H1 (cell line): Measurements from ENCODE around the gene TBCEL. TPM values are rescaled to one million over a fixed set of nuclear protein-coding genes. Genes with fewer than 3 reads are reported as not detected.

Experiments used
- CTCF ChIA-PET: fragments of 300-600 bp; sonication (Branson Sonifier 250); formaldehyde crosslinking; loops from one replicate; lab custom pipeline; 2021; ENCODE audit not compliant: partially characterized antibody; lab: Charles Lee
- POLR2A ChIA-PET: fragments of 300-600 bp; sonication (Branson Sonifier 250); formaldehyde crosslinking; loops from one replicate; lab custom pipeline; 2021; ENCODE audit warnings: inconsistent platforms; ENCODE audit not compliant: partially characterized antibody; lab: Charles Lee
- DNase-seq, 2 experiments: peaks; one replicate each; pipeline versions ENCODE4 v3.0.0 to v3.0.0-alpha.2; 2010 to 2022; ENCODE audit warnings: low spot score in 2 of 2, low read depth in 1 of 2, mixed read lengths in 1 of 2
- FAIRE-seq: peaks from 2 replicates; lab custom pipeline; 2011; peaks lifted over from hg19 to GRCh38; lab: Jason Lieb, UNC
- H2AFZ ChIP-seq: 2 replicates; pipeline ENCODE4 v1.8.1; 2012; ENCODE audit warnings: low read length, inconsistent platforms
- H2AK5ac ChIP-seq: 2 replicates; pipeline ENCODE4 v1.6.1; 2013; ENCODE audit warnings: low read depth, low read length
- H2BK120ac ChIP-seq: replicated peaks from 2 replicates; pipeline ENCODE3; 2013; ENCODE audit warnings: low read depth, low read length, inconsistent platforms
- H2BK12ac ChIP-seq: 2 replicates; pipeline ENCODE4 v1.6.1; 2013; ENCODE audit warnings: low read depth, low read length
- H2BK15ac ChIP-seq: 2 replicates; pipeline ENCODE4 v1.6.1; 2013; ENCODE audit warnings: low read length
- H2BK20ac ChIP-seq: 2 replicates; pipeline ENCODE4 v1.6.1; 2013; ENCODE audit warnings: low read length
- H2BK5ac ChIP-seq: 2 replicates; pipeline ENCODE4 v1.6.1; 2013; ENCODE audit warnings: low read depth, low read length
- H3K14ac ChIP-seq: 2 replicates; pipeline ENCODE4 v1.6.1; 2013; ENCODE audit warnings: inconsistent platforms; ENCODE audit not compliant: insufficient read length
- H3K18ac ChIP-seq: 2 replicates; pipeline ENCODE4 v1.6.1; 2013; ENCODE audit warnings: low read length; ENCODE audit errors: extremely low read depth
- H3K23ac ChIP-seq: 2 replicates; pipeline ENCODE4 v1.6.1; 2013; ENCODE audit warnings: inconsistent platforms; ENCODE audit not compliant: insufficient read length
- H3K23me2 ChIP-seq: 2 replicates; pipeline ENCODE4 v1.6.1; 2013; ENCODE audit warnings: low read depth, low read length
- H3K27ac ChIP-seq: 2 replicates; pipeline ENCODE4 v1.6.1; 2011; ENCODE audit warnings: low read depth, low read length, inconsistent platforms
- H3K27me3 ChIP-seq, 4 experiments: replicated peaks in 1 of 4; 1 replicate in 1 of 4; 2 replicates in 3 of 4; pipeline versions ENCODE4 v1.6.1 to v1.8.1; 2011 to 2013; ENCODE audit warnings: low read length in 3 of 4, mild to moderate bottlenecking in 3 of 4, inconsistent platforms in 2 of 4, mixed read lengths in 2 of 4, moderate library complexity in 1 of 4; ENCODE audit not compliant: control insufficient read depth in 3 of 4, insufficient read depth in 3 of 4; ENCODE audit errors: extremely low read depth in 1 of 4
- H3K36me3 ChIP-seq, 4 experiments: 2 replicates each; pipeline versions ENCODE4 v1.6.1 to v1.8.1; 2011 to 2013; ENCODE audit warnings: mild to moderate bottlenecking in 4 of 4, low read length in 3 of 4, moderate library complexity in 2 of 4, control low read depth in 1 of 4, inconsistent platforms in 1 of 4; ENCODE audit not compliant: insufficient read depth in 4 of 4, control insufficient read depth in 2 of 4
- H3K4ac ChIP-seq: replicated peaks from 2 replicates; pipeline ENCODE3; 2013; ENCODE audit warnings: low read length, low read depth, mixed read lengths, inconsistent platforms; ENCODE audit not compliant: insufficient read length
- H3K4me1 ChIP-seq, 4 experiments: replicated peaks in 1 of 4; 1 replicate in 1 of 4; 2 replicates in 3 of 4; pipeline versions ENCODE4 v1.6.1 to v1.8.1; 2011 to 2013; ENCODE audit warnings: low read length in 3 of 4, inconsistent platforms in 2 of 4, mixed read lengths in 1 of 4; ENCODE audit not compliant: insufficient read depth in 4 of 4, control insufficient read depth in 3 of 4
- H3K4me2 ChIP-seq, 2 experiments: 2 replicates each; pipeline versions ENCODE4 v1.6.1 to v1.8.1; 2011 to 2013; ENCODE audit warnings: low read depth in 2 of 2, low read length in 2 of 2, control low read depth in 1 of 2, inconsistent platforms in 1 of 2, mild to moderate bottlenecking in 1 of 2; ENCODE audit not compliant: insufficient read depth in 1 of 2
- H3K4me3 ChIP-seq, 4 experiments: fragments of 200-600, 300-600 bp in 1 of 4; sonication (generic), shearing (Covaris generic), sonication (Bioruptor Twin) in 1 of 4; 2 replicates each; pipeline versions ENCODE4 v1.5.1 to v1.8.1; 2011 to 2016; ENCODE audit warnings: low read length in 4 of 4, low read depth in 3 of 4, control low read depth in 2 of 4, inconsistent platforms in 2 of 4, mild to moderate bottlenecking in 2 of 4, mixed read lengths in 1 of 4, moderate library complexity in 1 of 4; ENCODE audit not compliant: insufficient read depth in 2 of 4; ENCODE audit errors: extremely low read depth in 1 of 4
- H3K56ac ChIP-seq: replicated peaks from 2 replicates; pipeline ENCODE3; 2013; ENCODE audit warnings: low read depth, mild to moderate bottlenecking, mixed read lengths, low read length, inconsistent platforms; ENCODE audit not compliant: insufficient read length
- H3K79me1 ChIP-seq: 2 replicates; pipeline ENCODE4 v1.6.1; 2013; ENCODE audit warnings: low read depth, low read length, control low read depth
- H3K79me2 ChIP-seq, 2 experiments: 2 replicates each; pipeline versions ENCODE4 v1.6.1 to v1.8.1; 2012 to 2013; ENCODE audit warnings: low read length in 2 of 2, mild to moderate bottlenecking in 2 of 2, inconsistent platforms in 1 of 2; ENCODE audit not compliant: insufficient read depth in 2 of 2, control insufficient read depth in 1 of 2
- H3K9ac ChIP-seq, 4 experiments: replicated peaks in 1 of 4; 1 replicate in 1 of 4; 2 replicates in 3 of 4; pipeline versions ENCODE4 v1.6.1 to v1.8.1; 2011 to 2013; ENCODE audit warnings: low read depth in 3 of 4, low read length in 3 of 4, control low read depth in 2 of 4, mild to moderate bottlenecking in 2 of 4, moderate library complexity in 2 of 4, inconsistent platforms in 1 of 4; ENCODE audit errors: extremely low read depth in 1 of 4
- H3K9me3 ChIP-seq, 2 experiments: 2 replicates each; pipeline versions ENCODE4 v1.6.1 to v1.8.1; 2012 to 2013; ENCODE audit warnings: mild to moderate bottlenecking in 2 of 2, moderate library complexity in 2 of 2, control low read depth in 1 of 2, inconsistent platforms in 1 of 2, low read depth in 1 of 2, low read length in 1 of 2, mixed read lengths in 1 of 2; ENCODE audit not compliant: insufficient read depth in 2 of 2
- H4K20me1 ChIP-seq, 2 experiments: replicated peaks in 1 of 2; 2 replicates each; pipeline versions ENCODE3 to v1.8.1; 2011 to 2013; ENCODE audit warnings: inconsistent platforms in 2 of 2, low read length in 2 of 2, mild to moderate bottlenecking in 1 of 2; ENCODE audit not compliant: insufficient read depth in 2 of 2, control insufficient read depth in 1 of 2
- H4K5ac ChIP-seq: 2 replicates; pipeline ENCODE4 v1.6.1; 2013; ENCODE audit warnings: low read length, low read depth, mixed read lengths, inconsistent platforms; ENCODE audit not compliant: insufficient read length
- H4K8ac ChIP-seq: 2 replicates; pipeline ENCODE4 v1.8.0; 2013; ENCODE audit warnings: mild to moderate bottlenecking, moderate library complexity, low read length, inconsistent platforms; ENCODE audit not compliant: insufficient read depth; ENCODE audit errors: extremely low read depth
- H4K91ac ChIP-seq: replicated peaks from 2 replicates; pipeline ENCODE3; 2013; ENCODE audit warnings: low read length, mixed read lengths, inconsistent platforms; ENCODE audit not compliant: insufficient read length
- RAD21 ChIP-seq, 2 experiments: IDR thresholded peaks in 1 of 2; conservative IDR thresholded peaks in 1 of 2; 2 replicates each; pipeline ENCODE4 v1.6.1; 2011; ENCODE audit warnings: low read depth in 2 of 2, low read length in 2 of 2, improper control_type of control experiment in 1 of 2, inconsistent platforms in 1 of 2, mild to moderate bottlenecking in 1 of 2, moderate library complexity in 1 of 2
- RFX5 ChIP-seq: IDR thresholded peaks from 2 replicates; pipeline ENCODE4 v1.6.1; 2011; ENCODE audit warnings: low read depth, low read length, improper control_type of control experiment, borderline replicate concordance
- SIN3A ChIP-seq, 2 experiments: IDR thresholded peaks in 1 of 2; conservative IDR thresholded peaks in 1 of 2; 2 replicates each; pipeline ENCODE4 v1.6.1; 2011 to 2012; ENCODE audit warnings: low read length in 2 of 2, improper control_type of control experiment in 1 of 2, low read depth in 1 of 2, mild to moderate bottlenecking in 1 of 2
- WGBS, 2 experiments: shearing (Covaris generic) in 1 of 2; methylation state at CpG; one replicate each; pipeline versions ENCODE4 v1.1.6 to v1.1.7; 2013 to 2015; ENCODE audit warnings: low lambda C conversion rate in 2 of 2, mixed read lengths in 2 of 2, inconsistent platforms in 1 of 2, low coverage in 1 of 2, missing lambda C conversion rate in 1 of 2; ENCODE audit not compliant: insufficient replicate concordance in 2 of 2, insufficient coverage in 1 of 2, insufficient read length in 1 of 2; ENCODE audit errors: extremely low coverage in 1 of 2, missing lambda C conversion rate in 1 of 2; 5-methylcytosine and 5-hydroxymethylcytosine counted together
- polyA plus RNA-seq, 7 experiments: library from polyadenylated mRNA; depleted of rRNA in 3 of 7; stranded (reverse) in 5 of 7; unstranded in 2 of 7; fragments of >200 nt in 5 of 7; fragments of 200-250 nt in 2 of 7; gene quantifications; 1 replicate in 5 of 7; 2 replicates in 1 of 7; 4 replicates in 1 of 7; pipeline versions ENCODE4 v1.2.1 to v1.2.3, GENCODE V29; 2011 to 2013; ENCODE audit warnings: missing spikeins in 2 of 7, mixed read lengths in 2 of 7
- total RNA-seq: library from RNA; stranded (reverse); fragmentation: NEBNext Ultra II Directional; extraction: Animal tissue kit (Norgen Biotek cat#: 25700); gene quantifications from 2 replicates; pipeline ENCODE4 v1.2.1, GENCODE V29; 2021

TBCEL gene
- total and polyA plus RNA-seq, 2 of the 8 experiments (the other 6 are each of a cell fraction or from before 2014, with no cell fraction given), result 3.9 to 16.0 TPM

DNA sequence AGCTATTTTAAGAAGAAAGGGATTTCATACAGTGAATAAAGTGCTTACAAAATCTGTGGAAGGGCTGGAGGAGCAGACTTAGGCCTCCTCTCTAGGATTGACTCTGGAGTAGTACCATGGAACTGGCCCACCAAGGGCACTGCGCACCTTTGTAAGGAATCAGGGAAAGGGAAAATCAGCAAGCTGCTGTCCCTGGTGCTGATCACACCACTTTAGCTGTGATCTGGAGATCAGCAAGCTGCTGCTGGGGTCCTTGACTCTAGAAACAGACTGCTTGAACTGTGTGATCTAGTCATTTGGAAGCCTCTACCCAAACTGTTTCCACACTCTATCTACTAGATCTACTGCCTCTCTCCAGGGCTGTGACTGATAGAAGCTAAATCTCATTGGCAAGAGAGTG, 58.8 kb downstream of the TBCEL start:
- peaks cover 0 to 8% (median 3%) of the 10 kb centered on the region in 4 experiments; a peak in 3 of 8 replicates for H3K36me3 ChIP-seq
- H2BK15ac ChIP-seq, result no peak overlapping the region
- H3K4me3 ChIP-seq, result no peak overlapping the region
- ChIA-PET CTCF (interaction anchor here (0.8 to 2.2 kb wide), 8 partner anchors 10 to 153 kb away, joined by 3 to 8 read pairs (median 4); no protein-coding TSS in a partner anchor), POLR2A (interaction anchor here (0.6 to 0.8 kb wide), 2 partner anchors 10 to 13 kb away, joined by 3 read pairs; no protein-coding TSS in a partner anchor)
- no peak overlapping the region for H3K18ac ChIP-seq
- no peak overlapping the region for H3K23ac ChIP-seq
- no peak overlapping the region for H3K4me2 ChIP-seq
- H3K56ac ChIP-seq, result no peak overlapping the region
- no peaks in the 10 kb centered on the region for H3K4me1 ChIP-seq
- H3K23me2 ChIP-seq, result no peaks in the 10 kb centered on the region; the same call in 1 of the 2 replicates
- FAIRE-seq (peak; percentile 84), DNase-seq (peak; percentile 19 to 75)
- WGBS, 2 experiments, result 91% methylated on average over 1 of the region's 1 CpG; no CpG with 5 or more reads in 1 of the 2 experiments
- H4K5ac ChIP-seq, result no peak overlapping the region
- peaks cover 0 to 2% of the 10 kb centered on the region in 2 experiments for H4K20me1 ChIP-seq
- H4K91ac ChIP-seq, result no peak overlapping the region
- H3K27me3 ChIP-seq, result no peaks in the 10 kb centered on the region; a peak in 1 of 7 replicates
- H3K4ac ChIP-seq, result no peak overlapping the region
- no peak overlapping the region for H2AFZ ChIP-seq
- no peak for TF ChIP-seq RFX5
- TF ChIP-seq SIN3A (conservative IDR thresholded peaks at IDR 0.05 in 1 of 2, IDR thresholded peaks at IDR 0.05 in 1 of 2; ENCODE audit: low read depth in 1 of 2, low read length in 2 of 2), result peak in 1 of 2 experiments; percentile 58; a peak in 1 of 4 replicates
- peak; percentile 14 to 20; a peak in 2 of 4 replicates for TF ChIP-seq RAD21 (IDR thresholded peaks at IDR 0.05 in 1 of 2, conservative IDR thresholded peaks at IDR 0.05 in 1 of 2; ENCODE audit: low read depth in 2 of 2, low read length in 2 of 2)
- H2BK5ac ChIP-seq, result no peak overlapping the region
- no peak overlapping the region for H2AK5ac ChIP-seq
- no peak overlapping the region for H2BK20ac ChIP-seq
- no peak overlapping the region for H4K8ac ChIP-seq
- no peaks in the 10 kb centered on the region for H3K79me1 ChIP-seq
- no peak overlapping the region for H2BK120ac ChIP-seq
- no peaks in the 10 kb centered on the region for H3K79me2 ChIP-seq
- no peak overlapping the region for H3K27ac ChIP-seq
- no peak overlapping the region for H3K14ac ChIP-seq
- H2BK12ac ChIP-seq, result no peak overlapping the region
- no peaks in the 10 kb centered on the region for H3K9me3 ChIP-seq
- no peak overlapping the region for H3K9ac ChIP-seq
